Caco-2 (cell line): ENCODE results near the gene FNDC3B. TPM values are rescaled to one million over a fixed set of nuclear protein-coding genes. Genes with fewer than 3 reads are reported as not detected.

Source experiments
- BruUV-seq: library from RNA; stranded (reverse); fragments of 400-500 nt; replicated peaks from 2 replicates; lab custom pipeline; 2021; lab: Mats Ljungman, UMichigan
- CTCF ChIA-PET: fragments of 300-600 bp; sonication (Branson Sonifier 250); formaldehyde crosslinking; loops from one replicate; lab custom pipeline; 2022; ENCODE audit warnings: antibody characterized with exemption; lab: Charles Lee
- POLR2A ChIA-PET: fragments of 300-600 bp; sonication (Branson Sonifier 250); formaldehyde crosslinking; loops from one replicate; lab custom pipeline; 2022; ENCODE audit warnings: antibody characterized with exemption; lab: Charles Lee
- DNase-seq, 2 experiments: peaks; one replicate each; pipeline versions ENCODE4 v3.0.0 to v3.0.0-alpha.2; 2020 to 2022
- H3K27me3 ChIP-seq: replicated peaks from 2 replicates; pipeline ENCODE4 v1.6.0; 2011; ENCODE audit warnings: low read length; ENCODE audit not compliant: control insufficient read depth, insufficient read depth
- H3K36me3 ChIP-seq: 2 replicates; pipeline ENCODE4 v1.5.1; 2011; ENCODE audit warnings: low read length; ENCODE audit not compliant: control insufficient read depth, insufficient read depth
- H3K4me1 ChIP-seq: fragments of 250-450 bp; sonication (Bioruptor Pico); 2 replicates; pipeline ENCODE4 v1.5.1; 2020; ENCODE audit warnings: mild to moderate bottlenecking
- H3K4me3 ChIP-seq: 2 replicates; pipeline ENCODE4 v1.5.1; 2011; ENCODE audit warnings: low read depth, mild to moderate bottlenecking, control low read depth, low read length
- H3K9me3 ChIP-seq: fragments of 250-450 bp; sonication (Bioruptor Pico); 2 replicates; pipeline ENCODE4 v1.5.1; 2020; ENCODE audit warnings: mild to moderate bottlenecking, moderate library complexity
- H3K27ac Mint-ChIP-seq: one replicate; pipeline ENCODE4 v1.8.0; 2022; ENCODE audit warnings: mixed read lengths; ENCODE audit not compliant: unreplicated experiment
- H3K27me3 Mint-ChIP-seq: one replicate; pipeline ENCODE4 v1.8.0; 2022; ENCODE audit warnings: mixed read lengths; ENCODE audit not compliant: insufficient read depth, unreplicated experiment
- H3K36me3 Mint-ChIP-seq: one replicate; pipeline ENCODE4 v1.8.0; 2022; ENCODE audit warnings: mild to moderate bottlenecking, mixed read lengths; ENCODE audit not compliant: insufficient read depth, unreplicated experiment
- H3K4me1 Mint-ChIP-seq: one replicate; pipeline ENCODE4 v1.8.0; 2022; ENCODE audit warnings: low read depth, mixed read lengths; ENCODE audit not compliant: unreplicated experiment
- H3K4me3 Mint-ChIP-seq: one replicate; pipeline ENCODE4 v1.8.0; 2022; ENCODE audit warnings: mild to moderate bottlenecking, moderate library complexity, mixed read lengths; ENCODE audit not compliant: unreplicated experiment
- H3K9me3 Mint-ChIP-seq: one replicate; pipeline ENCODE4 v1.8.0; 2022; ENCODE audit warnings: mixed read lengths; ENCODE audit not compliant: unreplicated experiment
- CTCF ChIP-seq, 2 experiments: fragments of 200-600 bp in 1 of 2; IDR thresholded peaks; 1 replicate in 1 of 2; 2 replicates in 1 of 2; pipeline versions ENCODE4 v1.5.1 to v1.8.0; 2011 to 2022; ENCODE audit warnings: antibody characterized with exemption in 1 of 2, control low read depth in 1 of 2, inconsistent platforms in 1 of 2, low read depth in 1 of 2, low read length in 1 of 2, mild to moderate bottlenecking in 1 of 2, moderate library complexity in 1 of 2; ENCODE audit not compliant: insufficient read depth in 1 of 2, severe bottlenecking in 1 of 2, unreplicated experiment in 1 of 2
- intact Hi-C: fragments of 100-400 bp; cut with micrococcal nuclease; formaldehyde crosslinking; loops from one replicate; pipeline ENCODE4 v1.10.0; 2022; ENCODE audit not compliant: unreplicated experiment
- total RNA-seq: library from RNA; stranded (reverse); gene quantifications from 2 replicates; pipeline ENCODE4 v1.2.3, GENCODE V29; 2022

FNDC3B gene
- total RNA-seq, 1 experiment from 2014 or later: 59.8 TPM

- Mint-ChIP-seq H3K9me3 (no peaks in the 10 kb centered on the region), H3K4me3 (no peak overlapping the region), H3K4me1 (peaks cover 7% of the 10 kb centered on the region), H3K36me3 (peaks cover 30% of the 10 kb centered on the region), H3K27ac (no peak overlapping the region), H3K27me3 (no peaks in the 10 kb centered on the region)
- Histone ChIP-seq H3K27me3 (no peaks in the 10 kb centered on the region), H3K4me1 (peaks cover 13% of the 10 kb centered on the region), H3K36me3 (no peaks in the 10 kb centered on the region), H3K4me3 (no peak overlapping the region), H3K9me3 (no peaks in the 10 kb centered on the region; the same call in 1 of the 2 replicates)
- POLR2A ChIA-PET: no interaction called here
- DNase-seq: no peak
- BruUV-seq: no TSS peak
- intact Hi-C loops: no loop called here
- no peak for TF ChIP-seq CTCF (IDR thresholded peaks at IDR 0.05; ENCODE audit: insufficient read depth in 1 of 2, low read depth in 1 of 2, low read length in 1 of 2, severe bottlenecking in 1 of 2, unreplicated experiment in 1 of 2)
- CTCF ChIA-PET: no interaction called here
Measured at GRCh38 chr3:172262991-172263608, 223.7 kb downstream of the FNDC3B start.

- DNase-seq: no peak
- no peaks in the 10 kb centered on the region for H3K4me1 Mint-ChIP-seq
- Histone ChIP-seq H3K4me1 (peaks cover 4% of the 10 kb centered on the region; the same call in 1 of the 2 replicates), H3K27me3 (no peaks in the 10 kb centered on the region), H3K36me3 (no peaks in the 10 kb centered on the region), H3K4me3 (no peak overlapping the region), H3K9me3 (no peaks in the 10 kb centered on the region; the same call in 1 of the 2 replicates)
- BruUV-seq: no TSS peak
- no peaks in the 10 kb centered on the region for H3K27me3 Mint-ChIP-seq
- CTCF ChIA-PET: no interaction called here
- no peak overlapping the region for H3K27ac Mint-ChIP-seq
- H3K36me3 Mint-ChIP-seq: peaks cover 30% of the 10 kb centered on the region
- TF ChIP-seq CTCF (IDR thresholded peaks at IDR 0.05; ENCODE audit: insufficient read depth in 1 of 2, low read depth in 1 of 2, low read length in 1 of 2, severe bottlenecking in 1 of 2, unreplicated experiment in 1 of 2): no peak
- no peaks in the 10 kb centered on the region for H3K9me3 Mint-ChIP-seq
- no peak overlapping the region for H3K4me3 Mint-ChIP-seq
- intact Hi-C loops: no loop called here
- POLR2A ChIA-PET: no interaction called here
Measured at GRCh38 chr3:172263781-172264486, 224.6 kb downstream of the FNDC3B start.

- H3K27ac Mint-ChIP-seq: no peak overlapping the region
- H3K4me1 Mint-ChIP-seq: no peaks in the 10 kb centered on the region
- ChIA-PET CTCF (no interaction called here), POLR2A (no interaction called here)
- no TSS peak for BruUV-seq
- TF ChIP-seq CTCF (IDR thresholded peaks at IDR 0.05; ENCODE audit: insufficient read depth in 1 of 2, low read depth in 1 of 2, low read length in 1 of 2, severe bottlenecking in 1 of 2, unreplicated experiment in 1 of 2): no peak
- no peak overlapping the region for H3K4me3 Mint-ChIP-seq
- H3K9me3 Mint-ChIP-seq: no peaks in the 10 kb centered on the region
- intact Hi-C loops: no loop called here
- no peaks in the 10 kb centered on the region for H3K27me3 Mint-ChIP-seq
- H3K27me3 ChIP-seq: no peaks in the 10 kb centered on the region
- DNase-seq: no peak
- H3K36me3 Mint-ChIP-seq: peaks cover 12% of the 10 kb centered on the region
- H3K9me3 ChIP-seq: no peaks in the 10 kb centered on the region; the same call in 1 of the 2 replicates
- no peak overlapping the region for H3K4me3 ChIP-seq
- no peaks in the 10 kb centered on the region for H3K36me3 ChIP-seq
- H3K4me1 ChIP-seq: no peaks in the 10 kb centered on the region
Measured at GRCh38 chr3:172266103-172266502, 226.7 kb downstream of the FNDC3B start.
